ENCODE data around the gene SPATA2L. TPM values are rescaled to one million over a fixed set of nuclear protein-coding genes. Genes with fewer than 3 reads are reported as not detected.

The SPATA2L gene
- total and polyA plus RNA-seq, 10 of the 15 experiments (the other 5 are each of a cell fraction or from before 2014, with no cell fraction given) = 0.20 to 6.9 (median 3.9) TPM; not detected in 1

GRCh38 chr16:89685916-89686315 is 15.6 kb downstream of the SPATA2L start (continued):
- TF ChIP-seq BHLHE40 (IDR thresholded peaks at IDR 0.05; ENCODE audit: borderline replicate concordance in 1 of 2, low read depth in 2 of 2, low read length in 1 of 2) (no peak), TCF7 (IDR thresholded peaks at IDR 0.05; ENCODE audit: borderline replicate concordance) (no peak)

- WGBS (ENCODE audit: insufficient coverage, insufficient replicate concordance, low lambda C conversion rate, missing lambda C conversion rate) = 43% methylated on average over 2 of the region's 2 CpGs
- TF ChIP-seq NFYB (IDR thresholded peaks at IDR 0.05; ENCODE audit: insufficient read depth, low read depth, low read length) (no peak), RELB (IDR thresholded peaks at IDR 0.05; ENCODE audit: low read depth) (no peak), RCOR1 (conservative IDR thresholded peaks at IDR 0.05; ENCODE audit: low read depth, low read length) (no peak), RELA (IDR thresholded peaks at IDR 0.05; ENCODE audit: borderline replicate concordance, partially characterized antibody) (no peak), ZNF24 (IDR thresholded peaks at IDR 0.05) (no peak), MTA3 (IDR thresholded peaks at IDR 0.05; ENCODE audit: borderline replicate concordance, low read length) (no peak), YY1 (IDR thresholded peaks at IDR 0.05; ENCODE audit: low read depth, low read length) (no peak), RBBP5 (conservative IDR thresholded peaks at IDR 0.05) (no peak), IRF3 (IDR thresholded peaks at IDR 0.05) (no peak), CTCF (IDR thresholded peaks at IDR 0.05 in 2 of 3, conservative IDR thresholded peaks at IDR 0.05 in 1 of 3; ENCODE audit: control insufficient read depth in 2 of 3, extremely low read depth in 1 of 3, insufficient read depth in 1 of 3, low read depth in 3 of 3, low read length in 3 of 3) (no peak), CEBPB (IDR thresholded peaks at IDR 0.05; ENCODE audit: borderline replicate concordance in 1 of 2, low read depth in 2 of 2, low read length in 2 of 2) (no peak), BCL11A (IDR thresholded peaks at IDR 0.05; ENCODE audit: low read depth, low read length) (no peak), TARDBP (IDR thresholded peaks at IDR 0.05; ENCODE audit: borderline replicate concordance) (no peak), RFX5 (IDR thresholded peaks at IDR 0.05; ENCODE audit: low read depth, low read length) (no peak), HSF1 (IDR thresholded peaks at IDR 0.05; ENCODE audit: low read depth, low read length) (no peak), GABPA (IDR thresholded peaks at IDR 0.05; ENCODE audit: low read depth) (no peak), ZNF274 (IDR thresholded peaks at IDR 0.05; ENCODE audit: insufficient read depth, insufficient read length) (no peak)
These were observed 23.2 kb downstream of the SPATA2L start for GRCh38 chr16:89678258-89678657.

More at GRCh38 chr16:89678258-89678657, 23.2 kb downstream of the SPATA2L start:
- H3K4me3 ChIP-seq = no peak overlapping the region
- RAD21 ChIA-PET (ENCODE audit: unreplicated experiment) = no interaction called here
- no peaks in the 10 kb centered on the region for H3K79me2 ChIP-seq (ENCODE audit: control insufficient read depth, insufficient read depth, low read length)
- H3K36me3 ChIP-seq (ENCODE audit: control insufficient read depth in 2 of 2, insufficient read depth in 2 of 2, low read length in 1 of 2) = no peaks in the 10 kb centered on the region
- intact Hi-C loops (cut with micrococcal nuclease; ENCODE audit: unreplicated experiment) (no loop called here), in situ Hi-C loops (cut with MboI) (no loop called here)
- SMC1A ChIA-PET (ENCODE audit: uncharacterized antibody, unreplicated experiment) = no interaction called here
- no peaks in the 10 kb centered on the region for H3K27me3 ChIP-seq (replicated peaks in 1 of 2; ENCODE audit: control insufficient read depth in 2 of 2, insufficient read depth in 2 of 2, low read length in 1 of 2)
- no peaks in the 10 kb centered on the region for H4K20me1 ChIP-seq (ENCODE audit: control insufficient read depth, insufficient read depth)
- H3K9me3 ChIP-seq (replicated peaks; ENCODE audit: control insufficient read depth, insufficient read depth, low read length) = no peaks in the 10 kb centered on the region; the same call in 2 of the 3 replicates
- no TSS peak for BruUV-seq (replicated peaks)
- POLR2A ChIA-PET = no interaction called here
- H3K4me2 ChIP-seq (ENCODE audit: control insufficient read depth, insufficient read depth) = no peak overlapping the region
- DNase-seq (ENCODE audit: low read depth, low spot score) = no peak
- no peak for FAIRE-seq
- no peak for ATAC-seq
- no peak overlapping the region for H3K27ac ChIP-seq (ENCODE audit: control insufficient read depth, insufficient read depth)
- H3K4me1 ChIP-seq (ENCODE audit: control insufficient read depth, insufficient read depth, low read length) = no peaks in the 10 kb centered on the region
- H3K9ac ChIP-seq (ENCODE audit: control insufficient read depth, insufficient read depth, low read length) = no peak overlapping the region
- CTCF ChIA-PET = interaction anchor here (0.6 kb wide), 1 partner anchor 121 kb away, joined by 3 read pairs; no protein-coding TSS in a partner anchor
- no peak overlapping the region for H2AFZ ChIP-seq (ENCODE audit: control insufficient read depth, low read depth, low read length)
